Activated naive CD4-positive, alpha-beta T cell treated with anti-CD3 and anti-CD28 coated beads, Interleukin-2, amount 10 ng/mL, durations not matched to agents 7 days and 5 days (primary cell): Measurements from ENCODE around the gene BICRAL.
A peak's percentile ranks its signal among the peaks of the same experiment; 100 is the strongest.
"Not testable (repeated sequence)": the region's sequence is repeated elsewhere in the genome, so short reads cannot be mapped to it uniquely, and the experiment has no call there.

ENCODE experiments used
- CTCF ChIA-PET: fragments of 350-600 bp; sonication (Branson Sonifier 250); formaldehyde crosslinking; loops from one replicate; lab custom pipeline; 2021; ENCODE audit warnings: antibody characterized with exemption; lab: Charles Lee
- DNase-seq: peaks from one replicate; pipeline ENCODE4 v3.0.0-alpha.2; 2020
- H3K27ac Mint-ChIP-seq: one replicate; pipeline ENCODE4 v1.8.0; 2021; ENCODE audit warnings: mild to moderate bottlenecking, moderate library complexity, mixed read lengths
- H3K27me3 Mint-ChIP-seq: one replicate; pipeline ENCODE4 v1.8.0; 2021; ENCODE audit warnings: mild to moderate bottlenecking, mixed read lengths
- H3K36me3 Mint-ChIP-seq: one replicate; pipeline ENCODE4 v1.8.0; 2021; ENCODE audit warnings: mixed read lengths
- H3K4me1 Mint-ChIP-seq: one replicate; pipeline ENCODE4 v1.8.0; 2021; ENCODE audit warnings: mixed read lengths
- H3K4me3 Mint-ChIP-seq: one replicate; pipeline ENCODE4 v1.8.0; 2021; ENCODE audit warnings: mild to moderate bottlenecking, moderate library complexity, mixed read lengths
- H3K9me3 Mint-ChIP-seq: one replicate; pipeline ENCODE4 v1.8.0; 2021; ENCODE audit warnings: mixed read lengths

Gene BICRAL

GRCh38 chr6:42860481-42860880, 78.6 kb downstream of the BICRAL start:
- Mint-ChIP-seq H3K4me3 (no peak overlapping the region), H3K27ac (no peak overlapping the region), H3K9me3 (no peaks in the 10 kb centered on the region), H3K4me1 (no peaks in the 10 kb centered on the region), H3K36me3 (peaks cover 41% of the 10 kb centered on the region), H3K27me3 (no peaks in the 10 kb centered on the region)
- CTCF ChIA-PET: no interaction called here
- DNase-seq: no peak

- Mint-ChIP-seq H3K27ac (no peak overlapping the region), H3K9me3 (no peaks in the 10 kb centered on the region), H3K36me3 (peaks cover 41% of the 10 kb centered on the region), H3K4me3 (no peak overlapping the region), H3K27me3 (no peaks in the 10 kb centered on the region), H3K4me1 (no peaks in the 10 kb centered on the region)
- CTCF ChIA-PET: interaction anchor here (0.5 kb wide), 1 partner anchor 677 kb away, joined by 3 read pairs; no protein-coding TSS in a partner anchor
- no peak for DNase-seq
Measured at GRCh38 chr6:42864602-42865001, 82.8 kb downstream of the BICRAL start.

GRCh38 chr6:42870145-42870936, 88.5 kb downstream of the BICRAL start:
- CTCF ChIA-PET: no interaction called here
- no peak overlapping the region for H3K27ac Mint-ChIP-seq
- peaks cover 15% of the 10 kb centered on the region for H3K36me3 Mint-ChIP-seq
- no peaks in the 10 kb centered on the region for H3K9me3 Mint-ChIP-seq
- H3K27me3 Mint-ChIP-seq: no peaks in the 10 kb centered on the region
- H3K4me3 Mint-ChIP-seq: no peak overlapping the region
- no peak for DNase-seq
- H3K4me1 Mint-ChIP-seq: no peaks in the 10 kb centered on the region

- CTCF ChIA-PET: no interaction called here
- Mint-ChIP-seq H3K27me3 (no peaks in the 10 kb centered on the region), H3K36me3 (peaks cover 13% of the 10 kb centered on the region), H3K27ac (no peak overlapping the region), H3K4me3 (no peak overlapping the region), H3K9me3 (no peaks in the 10 kb centered on the region), H3K4me1 (no peaks in the 10 kb centered on the region)
- no peak for DNase-seq
Measured at GRCh38 chr6:42871711-42872110, 89.9 kb downstream of the BICRAL start.

- Mint-ChIP-seq H3K27me3 (no peaks in the 10 kb centered on the region), H3K27ac (no peak overlapping the region), H3K9me3 (no peaks in the 10 kb centered on the region), H3K36me3 (peaks cover 4% of the 10 kb centered on the region), H3K4me1 (peaks cover 7% of the 10 kb centered on the region), H3K4me3 (no peak overlapping the region)
- CTCF ChIA-PET: interaction anchor here (1.3 kb wide), 1 partner anchor 212 kb away, joined by 3 read pairs; no protein-coding TSS in a partner anchor
- no peak for DNase-seq
Measured at GRCh38 chr6:42873313-42873712, 91.5 kb downstream of the BICRAL start.

GRCh38 chr6:42877695-42878094, 95.8 kb downstream of the BICRAL start:
- H3K4me1 Mint-ChIP-seq: peaks cover 29% of the 10 kb centered on the region
- peak overlapping the region; percentile 67 for H3K27ac Mint-ChIP-seq

GRCh38 chr6:42879372-42880239, 97.8 kb downstream of the BICRAL start, which contains the start of gene RPL7L1:
Gene RPL7L1, plus strand, starts transcription at chr6:42879616. Its CDS starts 295 bp downstream, at chr6:42879911.
- Mint-ChIP-seq H3K9me3 (no peaks in the 10 kb centered on the region), H3K27ac (peak within 1 kb of the TSS; percentile 95)

More at GRCh38 chr6:42877695-42878094, 95.8 kb downstream of the BICRAL start:
- CTCF ChIA-PET: interaction anchor here (0.6 to 5.2 kb wide), 8 partner anchors 9 to 215 kb away, joined by 3 to 38 read pairs (median 3); no protein-coding TSS in a partner anchor
- peak overlapping the region; percentile 15 for H3K4me3 Mint-ChIP-seq
- H3K36me3 Mint-ChIP-seq: peaks cover 5% of the 10 kb centered on the region
- no peak for DNase-seq
- H3K27me3 Mint-ChIP-seq: no peaks in the 10 kb centered on the region
- H3K9me3 Mint-ChIP-seq: no peaks in the 10 kb centered on the region

GRCh38 chr6:42880240-42880817, 98.5 kb downstream of the BICRAL start:
- H3K27me3 Mint-ChIP-seq, DNase-seq, H3K9me3 Mint-ChIP-seq: not testable (repeated sequence)
- Mint-ChIP-seq H3K27ac (peak overlapping the region; percentile 95), H3K4me3 (peak overlapping the region; percentile 90), H3K4me1 (peaks cover 42% of the 10 kb centered on the region), H3K36me3 (peaks cover 21% of the 10 kb centered on the region)
- CTCF ChIA-PET: interaction anchor here (1.1 to 5.2 kb wide), 7 partner anchors 10 to 333 kb away, joined by 3 to 38 read pairs (median 4); partner anchors contain the start of gene TBCC

More at GRCh38 chr6:42879372-42880239, 97.8 kb downstream of the BICRAL start, which contains the start of gene RPL7L1:
- CTCF ChIA-PET: interaction anchor here (1.0 to 5.2 kb wide), 9 partner anchors 10 to 332 kb away, joined by 3 to 38 read pairs (median 4); partner anchors contain the start of gene TBCC
- no peaks in the 10 kb centered on the region for H3K27me3 Mint-ChIP-seq
- peak within 1 kb of the TSS; percentile 90 for H3K4me3 Mint-ChIP-seq
- peaks cover 17% of the 10 kb centered on the region for H3K36me3 Mint-ChIP-seq
- peaks cover 42% of the 10 kb centered on the region for H3K4me1 Mint-ChIP-seq
- DNase-seq: peak; percentile 88

- H3K27me3 Mint-ChIP-seq, H3K9me3 Mint-ChIP-seq, DNase-seq: not testable (repeated sequence)
- CTCF ChIA-PET: interaction anchor here (2.6 to 5.2 kb wide), 2 partner anchors 9 to 218 kb away, joined by 6 to 38 read pairs; a partner anchor contains a TSS
- Mint-ChIP-seq H3K4me3 (peak overlapping the region; percentile 90), H3K36me3 (peaks cover 24% of the 10 kb centered on the region), H3K4me1 (peaks cover 42% of the 10 kb centered on the region), H3K27ac (peak overlapping the region; percentile 95)
Measured at GRCh38 chr6:42880871-42881270, 99.0 kb downstream of the BICRAL start.

GRCh38 chr6:42885702-42886101, 103.8 kb downstream of the BICRAL start:
- Mint-ChIP-seq H3K36me3 (peaks cover 39% of the 10 kb centered on the region), H3K4me3 (no peak overlapping the region), H3K4me1 (peaks cover 39% of the 10 kb centered on the region), H3K27me3 (no peaks in the 10 kb centered on the region), H3K9me3 (no peaks in the 10 kb centered on the region), H3K27ac (no peak overlapping the region)
- no peak for DNase-seq
- CTCF ChIA-PET: interaction anchor here (1.1 kb wide), 1 partner anchor 159 kb away, joined by 3 read pairs; no protein-coding TSS in a partner anchor

GRCh38 chr6:42888201-42888600, 106.3 kb downstream of the BICRAL start:
- H3K9me3 Mint-ChIP-seq, CTCF ChIA-PET, DNase-seq, H3K4me3 Mint-ChIP-seq, H3K27me3 Mint-ChIP-seq: not testable (repeated sequence)
- peak overlapping the region; percentile 39 for H3K27ac Mint-ChIP-seq
- H3K36me3 Mint-ChIP-seq: peaks cover 35% of the 10 kb centered on the region
- H3K4me1 Mint-ChIP-seq: peaks cover 37% of the 10 kb centered on the region

- Mint-ChIP-seq H3K4me3 (peak overlapping the region; percentile 89), H3K36me3 (peaks cover 24% of the 10 kb centered on the region), H3K27me3 (no peaks in the 10 kb centered on the region), H3K4me1 (peaks cover 30% of the 10 kb centered on the region), H3K27ac (peak overlapping the region; percentile 90), H3K9me3 (no peaks in the 10 kb centered on the region)
- DNase-seq: no peak
- CTCF ChIA-PET: interaction anchor here (1.3 to 1.6 kb wide), 2 partner anchors 10 to 163 kb away, joined by 5 to 6 read pairs; partner anchors contain the start of gene RPL7L1
Measured at GRCh38 chr6:42889815-42890214, 108.0 kb downstream of the BICRAL start.
